ENCODE data around the gene SPAG4. TPM values are rescaled to one million over a fixed set of nuclear protein-coding genes. Genes with fewer than 3 reads are reported as not detected.

SPAG4 gene
- total RNA-seq: 11.2 and 23.4 TPM in 2 replicates

GRCh38 chr20:35615667-35616464, at the start of gene SPAG4:
Gene SPAG4 (plus strand): TSS chr20:35615829. CDS start chr20:35616004, 175 bp downstream.

GRCh38 chr20:35664466-35665206, 49.0 kb downstream of the SPAG4 start, which contains the start of the genes CPNE1 and RBM12:
Gene CPNE1 (minus strand): TSS chr20:35664900. CDS start chr20:35632923, 31,977 bp downstream.
Gene RBM12 (minus strand): TSS chr20:35664900. CDS start chr20:35655322, 9,578 bp downstream.

Other genes starting within 250 kb of the SPAG4 start
- 16.6 and 22.0 TPM in 2 replicates for gene UQCC1, start 203.9 kb upstream of the SPAG4 start, total RNA-seq
- gene GDF5, start 177.6 kb upstream of the SPAG4 start, total RNA-seq: 0.46 TPM in 1 of 2 replicates, not detected in the other
- gene CEP250, start 160.2 kb upstream of the SPAG4 start, total RNA-seq: 14.0 and 39.8 TPM in 2 replicates
- gene C20orf173, start 86.2 kb upstream of the SPAG4 start, total RNA-seq: not detected in 2 replicates
- 244 and 340 TPM in 2 replicates for gene ERGIC3, start 73.8 kb upstream of the SPAG4 start, total RNA-seq
- 109 and 146 TPM in 2 replicates for gene CPNE1, start 49.1 kb downstream of the SPAG4 start, total RNA-seq
- 53.6 and 58.7 TPM in 2 replicates for gene RBM12, start 49.1 kb downstream of the SPAG4 start, total RNA-seq
- gene NFS1, start 83.5 kb downstream of the SPAG4 start, total RNA-seq: 19.5 and 19.9 TPM in 2 replicates
- gene ROMO1, start 83.6 kb downstream of the SPAG4 start, total RNA-seq: 164 and 382 TPM in 2 replicates
- gene RBM39, start 126.4 kb downstream of the SPAG4 start, total RNA-seq: 252 and 284 TPM in 2 replicates
- gene PHF20, start 156.2 kb downstream of the SPAG4 start, total RNA-seq: 25.3 and 25.7 TPM in 2 replicates

All from epithelial cell of umbilical artery (primary cell).